Activated naive CD4-positive, alpha-beta T cell treated with Interleukin-2 at 50 U/mL for 16 hours (primary cell): ENCODE results near the gene USH2A.

Experiments used
- DNase-seq: peaks from one replicate; pipeline ENCODE4 v3.0.0-alpha.2; 2020

USH2A gene

DNA sequence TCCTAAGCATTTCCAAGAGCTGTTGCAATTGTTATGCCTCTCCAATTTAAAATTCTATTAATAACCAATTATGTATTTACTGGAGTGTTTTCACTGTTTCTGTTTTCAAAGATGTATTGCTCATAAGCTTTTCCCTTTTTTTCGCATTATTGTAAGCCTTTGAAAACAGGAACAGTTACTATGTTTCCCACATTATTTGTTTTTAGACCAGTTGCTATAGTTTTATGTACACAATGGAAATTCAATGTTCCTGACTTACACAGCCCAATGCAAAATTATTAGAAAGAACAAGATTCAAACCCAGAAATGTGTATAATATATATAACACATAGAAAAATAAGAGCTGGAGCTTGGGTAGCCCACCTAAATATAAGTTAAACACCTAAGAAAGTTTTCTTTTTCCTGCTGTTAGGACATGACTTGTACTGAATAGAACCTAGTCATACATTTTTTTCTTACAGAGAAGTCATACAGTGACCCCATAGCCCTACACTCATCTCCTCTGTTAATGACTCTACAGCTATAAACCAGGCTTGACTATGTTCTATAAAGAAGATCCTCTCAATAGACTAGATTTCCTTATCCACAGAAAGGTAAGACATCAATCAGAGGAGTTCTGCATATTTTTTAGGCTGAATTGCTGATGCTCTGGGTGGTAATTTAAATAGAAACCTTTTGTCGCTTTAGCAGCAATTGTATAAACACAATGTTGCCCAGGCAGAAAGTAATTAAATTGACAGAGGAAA, 299.6 kb downstream of the USH2A start:
- DNase-seq, result no peak

DNA sequence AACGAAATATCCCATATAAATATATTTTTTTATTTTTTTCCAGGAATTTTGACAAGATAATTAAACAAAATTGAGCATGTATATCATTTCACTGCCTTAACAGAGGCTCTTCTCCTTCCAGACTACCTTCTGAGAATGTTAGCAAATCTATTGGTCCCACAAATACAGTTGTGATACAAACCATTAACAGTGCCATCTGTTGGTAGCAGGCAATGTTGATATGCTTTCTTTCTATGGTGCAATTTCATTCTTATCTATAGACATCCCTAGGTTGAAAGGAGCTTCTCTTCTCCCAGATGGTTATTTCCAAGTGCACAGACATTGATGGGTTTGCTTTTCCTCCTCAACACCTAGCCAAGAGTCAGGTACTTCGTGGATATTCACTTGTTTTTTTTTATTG, 303.6 kb downstream of the USH2A start:
- no peak for DNase-seq

DNA sequence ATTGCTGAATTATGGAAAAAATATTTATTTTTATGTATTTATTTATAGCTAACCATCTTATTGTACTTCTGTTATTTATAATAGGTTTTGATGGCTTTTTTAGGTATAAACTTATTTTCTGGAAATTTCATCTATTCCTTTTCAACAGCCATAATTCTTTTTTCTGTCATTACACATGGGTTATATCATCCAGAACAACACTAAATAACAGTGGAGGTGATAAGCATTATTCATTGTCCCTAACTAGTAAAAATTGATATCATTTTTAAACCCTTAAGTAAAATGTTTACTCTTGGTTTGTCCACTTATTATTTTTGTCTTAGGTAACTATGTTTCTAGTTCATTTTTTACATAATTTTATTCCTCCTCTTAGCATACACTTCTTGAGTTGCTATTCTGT, 309.1 kb downstream of the USH2A start:
- no peak for DNase-seq

DNA sequence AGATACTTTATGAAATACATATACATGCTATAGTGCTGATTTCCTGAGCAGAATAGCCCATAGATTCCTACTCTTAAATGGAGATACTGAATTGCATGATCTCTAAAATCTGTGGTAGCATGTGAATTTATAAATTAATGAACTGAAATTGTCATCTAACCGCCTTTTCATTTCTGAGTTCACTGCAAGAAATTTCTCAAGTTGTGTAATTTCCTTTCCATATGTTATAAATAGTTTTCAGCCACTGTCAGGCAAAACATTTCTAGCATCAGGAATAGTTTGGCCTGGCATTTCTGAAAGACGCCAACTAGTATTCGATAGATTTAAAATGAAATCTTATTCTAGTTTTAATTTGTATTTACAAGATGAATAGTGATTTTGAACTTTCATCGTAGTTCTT, 310.1 kb downstream of the USH2A start:
- DNase-seq, result no peak

DNA sequence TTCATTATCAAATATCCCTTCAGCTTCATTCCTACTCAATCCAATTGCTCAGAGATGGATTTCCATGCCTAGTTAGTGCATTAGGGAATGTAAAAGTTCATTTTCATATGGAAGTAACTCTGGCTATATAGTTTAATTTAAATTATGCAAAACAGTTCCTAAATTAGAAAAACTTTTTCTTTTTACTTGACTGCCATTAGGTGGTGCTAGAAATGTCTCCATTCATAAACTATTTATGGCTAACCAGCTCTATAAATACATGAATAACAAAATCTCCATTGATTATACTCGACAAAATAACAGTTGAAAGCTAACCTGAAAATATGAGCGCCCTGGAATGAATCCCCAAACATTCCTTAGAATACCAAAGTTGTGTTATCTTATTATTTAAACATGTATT, 311.4 kb downstream of the USH2A start:
- no peak for DNase-seq

DNA sequence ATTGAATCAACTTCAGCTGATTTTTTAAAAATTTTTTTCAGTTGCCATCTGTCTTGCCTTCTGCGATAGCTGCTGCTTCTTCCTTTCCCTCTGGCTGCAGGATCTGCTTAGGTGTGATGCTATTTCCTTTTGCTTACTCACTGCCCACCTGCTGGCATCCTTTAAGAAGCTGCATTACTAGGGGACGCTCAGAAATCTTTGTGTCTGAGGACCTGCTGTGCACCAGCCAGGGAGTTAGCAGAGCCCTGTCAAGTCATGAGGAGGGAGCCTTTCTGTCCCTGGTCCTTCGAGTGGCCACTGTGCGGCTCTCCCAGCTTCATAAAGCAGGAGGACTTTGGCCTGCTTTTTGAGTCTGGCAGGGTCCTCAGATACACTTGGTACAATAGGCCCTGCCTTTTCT, 327.8 kb downstream of the USH2A start:
- no peak for DNase-seq

DNA sequence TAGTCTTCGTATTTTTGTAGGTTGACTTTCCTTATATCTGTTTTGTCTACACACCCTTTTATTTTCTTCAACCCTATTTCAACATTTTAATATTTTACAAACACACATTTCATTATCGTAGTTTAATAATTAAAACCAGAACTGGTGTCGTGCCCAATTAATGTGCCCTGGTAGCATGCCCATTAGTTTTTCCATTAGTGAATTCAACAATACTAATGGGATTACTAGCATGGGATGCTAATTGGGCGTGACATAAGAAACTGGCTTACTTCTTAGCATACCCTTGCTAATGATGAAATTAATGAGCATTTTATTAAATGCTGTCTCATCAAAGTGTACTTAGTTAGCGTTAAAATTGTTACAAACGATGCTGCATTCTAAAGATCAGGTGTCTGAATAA, 332.7 kb downstream of the USH2A start:
- DNase-seq, result no peak

DNA sequence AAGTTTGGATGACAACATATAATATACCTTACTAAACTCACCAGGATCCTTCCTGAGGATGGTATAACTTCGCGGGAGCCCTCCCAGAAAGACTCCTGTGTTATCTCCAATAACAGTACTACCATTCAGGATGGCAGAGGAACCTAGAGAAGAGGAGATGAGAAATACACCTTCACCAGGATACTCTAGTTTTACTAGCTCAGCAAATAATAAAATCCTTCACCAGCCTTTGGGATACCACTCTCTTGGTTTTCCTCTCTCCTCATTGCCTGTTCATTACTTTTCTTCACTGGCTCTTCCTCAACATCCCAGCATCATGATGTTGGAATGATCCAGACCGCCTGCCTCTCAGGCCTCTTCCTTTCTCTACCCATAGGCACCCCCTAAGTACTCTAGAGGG, 336.6 kb downstream of the USH2A start:
- DNase-seq, result no peak

DNA sequence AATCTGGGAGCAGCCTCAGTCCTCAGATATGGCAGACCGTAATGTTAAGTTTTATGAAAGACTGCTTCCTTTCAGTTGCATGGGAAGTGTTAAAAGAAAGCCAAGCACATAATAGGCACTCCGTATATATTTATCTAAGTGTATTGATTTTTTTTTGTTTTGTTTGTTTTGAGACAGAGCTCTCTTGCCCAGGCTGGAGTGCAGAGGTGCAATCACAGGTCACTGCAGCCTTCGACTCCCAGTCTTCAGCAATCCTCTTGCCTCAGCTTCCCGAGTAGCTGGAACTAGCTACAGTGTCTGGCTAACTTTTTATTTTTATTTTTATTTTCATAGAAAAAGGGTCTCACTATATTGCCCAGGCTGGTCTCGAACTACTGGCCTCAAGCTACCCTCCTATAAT, 341.8 kb downstream of the USH2A start:
- no peak for DNase-seq

DNA sequence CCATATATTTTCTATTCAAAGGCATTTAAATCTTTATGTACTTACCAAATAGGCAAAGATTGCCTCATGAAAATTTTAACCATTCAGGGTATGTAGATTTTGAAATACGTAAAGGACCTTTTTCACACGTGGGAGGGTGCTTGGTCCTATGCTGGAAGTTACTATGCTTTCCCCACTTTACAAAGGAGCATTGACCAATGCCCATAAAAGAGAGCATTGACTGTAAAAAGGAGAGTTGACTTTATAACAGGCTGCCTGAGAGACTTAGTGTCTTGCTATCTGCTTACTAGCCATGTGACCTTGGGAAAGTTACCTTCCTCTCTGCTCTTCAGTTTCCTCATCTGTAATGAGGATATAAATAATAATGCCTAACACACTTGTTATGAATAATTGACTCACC, 346.5 kb downstream of the USH2A start:
- no peak for DNase-seq

DNA sequence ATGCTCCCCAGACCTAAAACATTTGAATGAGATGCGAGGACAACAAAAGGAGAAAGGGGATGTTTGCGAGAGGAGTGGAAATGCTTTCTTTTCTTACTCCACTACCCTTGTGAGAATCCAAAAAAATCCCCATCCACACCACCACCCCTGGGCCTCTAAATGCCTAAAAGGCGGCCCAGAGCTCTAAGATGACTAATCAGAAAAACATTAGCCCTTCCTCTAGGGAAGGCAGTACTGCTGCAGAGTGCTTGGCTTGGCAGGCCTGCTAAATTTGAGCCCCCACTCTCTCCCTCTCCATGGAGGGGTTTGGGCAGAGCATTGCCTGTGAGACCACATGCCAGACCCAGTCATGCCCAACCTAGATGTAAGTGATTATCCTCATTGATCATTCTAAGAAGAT, 347.9 kb downstream of the USH2A start:
- no peak for DNase-seq

DNA sequence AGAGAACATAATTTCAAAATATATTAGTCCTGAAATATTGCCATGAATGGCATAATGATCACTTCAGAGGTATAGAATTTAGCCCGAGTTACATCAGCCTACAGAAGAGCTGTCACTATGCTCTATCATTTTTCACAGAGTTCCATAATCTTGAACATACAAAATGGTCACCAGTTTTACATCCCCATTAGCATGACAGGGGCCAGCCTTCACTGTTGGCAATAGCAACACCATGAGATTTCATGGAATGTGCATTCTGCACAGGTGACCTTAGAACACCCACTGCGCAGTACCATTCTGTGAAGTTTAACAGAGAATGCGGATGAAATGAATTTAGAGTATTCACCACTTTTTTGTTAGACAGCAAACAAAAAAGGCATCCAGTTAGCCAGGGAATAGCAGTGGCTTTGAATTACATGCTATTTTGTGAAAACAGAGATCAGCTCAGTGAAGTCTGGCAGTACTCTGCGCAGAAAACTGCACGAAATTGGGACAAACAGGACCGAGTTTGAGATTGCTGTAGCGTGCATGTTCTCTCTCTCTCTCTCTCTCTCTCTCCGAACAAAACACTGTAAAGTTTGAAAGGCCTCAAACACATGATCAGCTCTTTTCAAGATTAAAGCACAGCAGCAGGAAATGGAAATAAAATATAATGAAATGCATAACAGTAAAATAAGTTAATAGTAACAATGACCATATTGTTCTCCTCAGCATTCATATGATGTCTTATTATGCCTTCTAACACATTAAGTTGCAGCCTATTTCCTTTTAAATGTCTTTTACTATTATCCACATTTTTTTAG, 349.3 kb downstream of the USH2A start:
- DNase-seq, result no peak

DNA sequence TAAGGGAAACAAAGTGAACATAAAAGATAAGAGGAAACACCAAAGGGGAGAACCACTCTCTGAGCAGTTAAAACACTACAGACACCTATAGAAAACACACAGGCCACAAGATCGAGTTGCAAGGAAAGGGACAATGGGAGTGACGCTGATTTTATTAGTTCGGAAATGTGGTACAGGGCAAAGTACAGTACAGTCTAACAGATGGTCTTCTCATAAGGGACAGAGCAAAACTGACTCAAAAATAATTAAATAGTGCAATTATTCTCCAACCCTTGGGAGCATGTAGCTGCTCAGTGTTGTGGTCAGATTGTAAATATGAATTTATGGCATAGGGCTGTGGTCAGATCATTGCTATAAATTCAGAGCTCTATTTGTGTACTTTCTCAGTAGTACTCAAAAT, 352.0 kb downstream of the USH2A start:
- DNase-seq, result no peak

DNA sequence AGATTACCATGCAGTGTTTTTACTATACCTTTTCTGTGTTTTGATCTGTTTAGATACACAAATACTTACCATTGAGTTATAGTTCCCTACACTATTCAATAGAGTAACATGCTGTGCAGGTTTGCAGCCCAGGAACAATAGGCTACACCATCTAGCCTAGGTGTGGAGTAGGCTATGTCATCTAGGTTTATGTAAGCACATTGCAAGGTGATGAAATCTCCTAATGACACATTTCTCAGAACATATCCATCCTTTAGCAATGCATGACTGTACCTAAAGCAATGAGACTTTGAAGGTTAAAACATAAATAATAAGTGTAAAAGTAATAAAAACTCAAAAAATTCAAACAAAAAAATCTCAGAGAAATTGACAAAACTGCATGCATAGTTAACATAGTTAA, 358.6 kb downstream of the USH2A start:
- no peak for DNase-seq

DNA sequence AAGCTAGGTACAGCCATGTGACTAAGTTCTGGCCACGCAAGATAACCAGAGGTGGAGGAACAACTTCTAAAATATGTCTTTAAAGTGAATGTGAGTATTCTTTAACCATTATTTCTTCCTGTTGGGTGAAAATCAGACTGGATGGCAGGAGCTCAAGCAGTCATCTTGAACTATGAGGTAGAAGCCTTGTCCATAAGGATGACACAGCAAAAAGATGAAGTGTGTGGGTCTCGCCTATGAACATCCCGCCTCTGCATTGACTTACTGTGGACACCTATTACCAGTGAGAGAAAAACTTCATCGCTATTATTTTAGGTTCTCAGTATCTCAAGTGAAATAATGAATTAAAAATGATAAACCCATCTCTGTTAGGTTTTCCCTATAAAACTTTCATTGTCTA, 365.3 kb downstream of the USH2A start:
- DNase-seq, result no peak

DNA sequence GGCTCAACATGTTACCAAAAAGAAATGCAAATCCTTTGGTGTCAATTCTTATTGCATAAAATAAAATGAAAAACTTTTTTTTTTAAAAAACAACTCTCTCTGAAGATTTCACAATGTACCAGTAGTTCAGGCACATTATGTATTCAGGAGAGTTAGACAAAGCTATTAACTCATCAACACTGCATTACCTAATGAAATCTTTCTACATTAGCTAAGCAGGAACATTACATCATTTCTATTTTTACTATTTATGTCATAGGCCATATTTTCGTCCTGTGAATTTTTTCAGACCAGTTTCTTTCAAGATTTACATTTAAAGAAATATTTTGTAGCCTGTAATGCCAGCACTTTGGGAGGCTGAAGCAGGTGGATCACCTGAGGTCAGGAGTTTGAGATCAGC, 366.2 kb downstream of the USH2A start:
- no peak for DNase-seq

DNA sequence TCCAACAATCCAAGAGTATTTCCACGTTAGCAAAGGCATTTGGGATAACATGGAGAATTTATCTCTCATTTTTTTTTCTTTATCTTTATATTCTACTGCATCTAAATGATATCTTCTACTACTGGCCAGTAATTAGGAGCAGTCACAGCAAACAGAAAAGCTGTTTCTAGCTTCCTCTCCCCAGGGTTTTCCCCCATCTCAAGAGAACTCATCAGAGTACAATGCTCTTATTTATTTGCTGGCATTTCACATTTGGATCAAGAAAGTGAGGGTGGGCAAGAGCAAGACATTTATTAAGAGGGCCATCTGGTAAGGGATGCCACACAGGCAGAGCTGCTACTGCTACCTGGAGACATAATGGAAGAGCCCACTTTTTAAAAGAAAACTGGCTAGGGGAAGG, 368.2 kb downstream of the USH2A start:
- no peak for DNase-seq

DNA sequence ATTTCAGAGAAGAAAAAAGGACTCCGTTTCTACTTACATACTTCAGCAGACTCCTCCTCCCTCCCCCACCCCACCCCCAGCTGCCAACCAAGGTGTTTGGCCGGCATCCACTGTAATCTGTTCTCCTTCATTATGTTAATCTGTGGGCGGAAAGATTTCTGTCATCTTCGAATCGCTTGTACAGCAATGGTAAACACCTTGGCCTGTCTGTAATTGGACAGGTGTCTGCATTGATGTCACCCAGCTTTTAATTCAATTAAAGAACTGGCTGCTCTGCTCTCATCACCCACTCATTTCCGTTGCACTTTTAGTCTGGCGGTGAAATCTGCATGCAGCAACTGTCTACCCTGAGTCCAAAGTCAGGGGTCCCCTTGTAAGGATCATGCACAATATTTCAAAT, 368.6 kb downstream of the USH2A start:
- no peak for DNase-seq

DNA sequence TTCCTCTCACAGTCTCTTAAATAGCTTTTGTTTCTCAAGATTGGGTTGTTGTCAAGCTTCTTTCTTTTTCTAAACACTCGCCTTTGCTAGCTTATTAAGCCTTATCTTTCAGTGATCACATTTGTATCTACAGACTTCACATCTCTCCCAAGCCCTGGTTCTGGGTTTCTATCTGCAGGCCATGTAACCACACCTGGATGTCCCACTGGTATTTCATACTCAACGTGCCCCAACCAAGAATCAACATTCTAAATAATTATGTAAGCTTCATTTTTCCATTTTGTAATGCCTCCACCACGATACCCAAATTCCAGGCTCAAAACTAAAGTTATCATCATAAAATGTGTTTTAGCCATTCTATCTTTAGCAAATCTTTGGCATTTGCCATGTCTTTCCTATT, 372.2 kb downstream of the USH2A start:
- DNase-seq, result no peak

DNA sequence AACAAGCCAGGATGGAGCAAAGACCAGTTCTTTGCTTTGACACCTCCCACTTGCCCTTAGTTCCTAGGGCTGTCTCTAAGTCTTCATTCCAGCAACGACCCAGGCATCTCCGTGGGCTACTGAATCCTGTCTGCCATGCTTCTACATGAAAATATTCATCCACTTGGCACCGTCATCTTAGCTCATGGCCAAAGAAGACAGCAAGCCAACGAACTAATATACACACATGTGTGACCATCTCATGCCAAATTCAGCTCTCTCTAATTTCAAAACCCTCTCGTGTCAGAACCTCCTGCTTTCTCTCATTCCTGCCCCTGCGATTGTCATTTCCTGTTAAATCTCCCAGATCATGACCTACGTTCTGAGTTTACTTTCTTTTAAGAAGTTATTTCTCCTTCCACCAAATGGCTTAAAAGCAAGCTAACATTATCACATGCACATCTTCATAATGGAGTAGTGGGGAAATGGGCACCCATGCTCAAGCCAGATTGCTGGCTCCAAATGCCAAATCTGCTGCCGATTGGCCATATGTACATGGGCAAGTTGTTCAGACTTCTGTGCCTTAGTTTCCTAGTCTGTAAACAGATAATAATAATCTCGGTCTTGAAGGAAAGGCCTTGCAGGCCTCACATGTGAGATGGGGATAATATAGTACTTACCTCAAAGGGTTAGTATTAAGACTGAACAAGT, 373.4 kb downstream of the USH2A start:
- DNase-seq, result no peak

DNA sequence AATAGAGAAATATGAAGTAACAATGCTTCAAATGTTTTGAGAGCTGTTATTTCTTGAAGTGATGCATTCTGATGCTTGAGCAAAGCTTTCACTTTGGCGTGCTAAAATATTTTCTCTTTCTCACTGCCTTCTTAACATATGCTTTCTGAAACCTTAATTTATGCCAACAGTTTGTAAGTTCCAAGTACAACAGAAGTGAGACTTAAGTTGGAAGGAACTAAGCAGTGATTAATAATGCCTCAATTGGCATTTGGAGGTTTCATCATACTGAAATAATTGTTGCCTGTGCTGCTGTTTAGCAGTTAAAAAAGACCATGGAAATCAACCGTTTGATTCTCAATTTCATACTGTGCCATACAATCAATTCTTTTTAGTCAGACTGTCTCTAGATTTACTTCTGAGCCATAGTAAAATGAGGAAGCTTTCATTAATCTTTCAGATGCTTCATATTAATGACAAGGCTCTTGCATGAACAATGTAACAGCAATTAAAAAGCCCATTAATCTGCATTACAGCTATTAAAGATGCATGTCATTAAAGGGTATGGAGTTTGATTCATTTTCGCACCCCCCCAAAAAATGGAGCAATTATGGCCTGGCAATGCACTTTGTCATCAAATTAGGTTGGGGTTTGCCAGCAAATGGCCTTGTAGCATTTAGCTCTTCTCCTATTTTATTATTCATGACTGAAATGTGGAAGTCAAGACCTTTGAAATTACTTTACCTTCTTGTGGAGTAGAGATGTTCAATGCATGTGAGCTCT, 375.3 kb downstream of the USH2A start:
- no peak for DNase-seq

DNA sequence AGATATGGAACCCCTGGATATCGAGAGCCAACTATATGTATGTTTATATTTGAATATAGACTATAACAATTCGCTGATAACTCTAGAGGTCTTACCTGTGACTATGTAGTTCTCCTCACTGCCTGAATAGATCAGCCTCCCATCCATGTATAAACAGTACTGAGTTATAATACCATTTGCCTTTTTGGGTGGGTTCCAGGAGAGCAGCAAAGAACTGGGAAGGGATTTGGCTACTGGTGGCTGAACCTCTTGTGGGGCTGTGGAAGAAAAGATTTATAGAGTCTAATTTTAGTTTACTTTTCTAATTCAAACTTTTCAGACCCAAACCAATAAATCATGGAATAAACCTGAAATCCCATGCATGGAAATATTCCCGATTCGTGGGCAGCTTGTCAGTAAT, 376.9 kb downstream of the USH2A start:
- no peak for DNase-seq

DNA sequence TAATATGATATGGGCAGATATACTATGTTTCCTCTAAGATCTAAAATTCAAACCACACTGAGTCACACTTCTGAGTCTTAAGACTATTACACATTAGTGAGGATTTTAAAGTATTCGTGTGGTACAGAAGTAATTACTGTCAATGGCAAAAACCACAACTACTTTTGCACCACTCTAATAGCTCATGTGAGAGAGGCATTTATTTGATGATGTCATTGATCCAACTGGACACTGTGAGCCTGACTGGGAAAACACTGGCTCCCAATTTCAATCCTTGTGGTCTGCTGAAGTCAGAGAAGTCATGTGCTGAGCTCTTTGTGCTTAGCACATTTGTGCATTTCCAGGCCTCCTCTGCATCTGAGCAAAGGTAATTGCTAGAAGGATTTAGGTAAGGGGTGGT, 377.8 kb downstream of the USH2A start:
- no peak for DNase-seq
